HEK293 (cell line): Measurements from ENCODE around the gene TNFAIP3.

Experiments used
- CTCF ChIA-PET: fragments of 350-600 bp; formaldehyde crosslinking; extraction: SDS; loops from one replicate; lab custom pipeline; 2021; ENCODE audit warnings: antibody characterized with exemption; lab: Yijun Ruan, JAX
- POLR2A ChIA-PET: fragments of 300-600 bp; formaldehyde crosslinking; extraction: SDS; loops from one replicate; lab custom pipeline; 2020; ENCODE audit warnings: antibody characterized with exemption, inconsistent platforms; lab: Yijun Ruan, JAX
- H3K27ac ChIP-seq: fragments of 200-500 bp; sonication (Bioruptor generic); 2 replicates; pipeline ENCODE4 v1.5.1; 2014; ENCODE audit warnings: low read depth, low read length, control low read depth, inconsistent platforms; ENCODE audit errors: extremely low read depth
- H3K36me3 ChIP-seq, 2 experiments: fragments of 200-500 bp in 1 of 2; sonication (Bioruptor generic) in 1 of 2; 1 replicate in 1 of 2; 2 replicates in 1 of 2; pipeline ENCODE4 v1.5.1; 2014 to 2017; ENCODE audit warnings: inconsistent platforms in 2 of 2, low read length in 2 of 2; ENCODE audit not compliant: control insufficient read depth in 2 of 2, insufficient read depth in 1 of 2
- H3K4me1 ChIP-seq: fragments of 200-500 bp; sonication (Bioruptor generic); 2 replicates; pipeline ENCODE4 v1.5.1; 2014; ENCODE audit warnings: mild to moderate bottlenecking, low read length, inconsistent platforms; ENCODE audit not compliant: control insufficient read depth, insufficient read depth
- H3K4me3 ChIP-seq: 2 replicates; pipeline ENCODE4 v1.5.1; 2011; ENCODE audit warnings: low read depth, mild to moderate bottlenecking, control low read depth, low read length, moderate library complexity
- H3K9me3 ChIP-seq: fragments of 200-500 bp; sonication (Bioruptor generic); 2 replicates; pipeline ENCODE4 v1.5.1; 2014; ENCODE audit warnings: low read depth, low read length, inconsistent platforms; ENCODE audit not compliant: control insufficient read depth, insufficient read depth
- SP7 ChIP-seq: fragments of 450-650 bp; formaldehyde crosslinking; IDR thresholded peaks from 2 replicates; pipeline ENCODE4 v1.5.1; 2016; ENCODE audit warnings: missing biosample characterization, missing genetic modification characterization
- ZNF184 ChIP-seq: fragments of 450-650 bp; IDR thresholded peaks from 2 replicates; pipeline ENCODE4 v1.5.1; 2018; ENCODE audit warnings: missing biosample characterization, mild to moderate bottlenecking, missing genetic modification characterization
- ZNF335 ChIP-seq: fragments of 450-650 bp; formaldehyde crosslinking; conservative IDR thresholded peaks from 2 replicates; pipeline ENCODE4 v1.5.1; 2016; ENCODE audit warnings: missing biosample characterization, missing genetic modification characterization
- ZNF366 ChIP-seq: fragments of 450-650 bp; formaldehyde crosslinking; conservative IDR thresholded peaks from 2 replicates; pipeline ENCODE4 v1.5.1; 2016; ENCODE audit warnings: missing biosample characterization, missing genetic modification characterization
- ZNF549 ChIP-seq: fragments of 450-650 bp; IDR thresholded peaks from 2 replicates; pipeline ENCODE4 v1.5.1; 2018; ENCODE audit warnings: missing biosample characterization, missing genetic modification characterization, mild to moderate bottlenecking, inconsistent platforms, moderate library complexity
- ZNF658 ChIP-seq: fragments of 450-650 bp; formaldehyde crosslinking; IDR thresholded peaks from 2 replicates; pipeline ENCODE4; 2016; ENCODE audit warnings: missing biosample characterization, missing genetic modification characterization
- ZNF785 ChIP-seq: fragments of 450-650 bp; formaldehyde crosslinking; IDR thresholded peaks from 2 replicates; pipeline ENCODE4 v1.5.1; 2016; ENCODE audit warnings: missing biosample characterization, missing genetic modification characterization
- TF ChIP-seq, protein P1 (sequence below): fragments of 450-650 bp; formaldehyde crosslinking; IDR thresholded peaks from 2 replicates; pipeline ENCODE4 v1.5.1; 2016; ENCODE audit warnings: missing biosample characterization, missing genetic modification characterization, borderline replicate concordance
- TF ChIP-seq, protein P2 (sequence below): fragments of 450-650 bp; formaldehyde crosslinking; IDR thresholded peaks from 2 replicates; pipeline ENCODE4 v1.5.1; 2017; ENCODE audit warnings: missing biosample characterization, missing genetic modification characterization
- TF ChIP-seq, protein P3 (sequence below): fragments of 450-650 bp; formaldehyde crosslinking; IDR thresholded peaks from 2 replicates; pipeline ENCODE4 v1.5.0; 2017; ENCODE audit warnings: missing biosample characterization, missing genetic modification characterization, borderline replicate concordance
- TF ChIP-seq, protein P4 (sequence below): fragments of 450-650 bp; formaldehyde crosslinking; IDR thresholded peaks from 2 replicates; pipeline ENCODE4 v1.5.1; 2016; ENCODE audit warnings: missing biosample characterization, missing genetic modification characterization
- TF ChIP-seq, protein P5 (sequence below): fragments of 450-650 bp; formaldehyde crosslinking; IDR thresholded peaks from 2 replicates; pipeline ENCODE4 v1.5.1; 2016; ENCODE audit warnings: missing biosample characterization, missing genetic modification characterization

TNFAIP3 gene

DNA sequence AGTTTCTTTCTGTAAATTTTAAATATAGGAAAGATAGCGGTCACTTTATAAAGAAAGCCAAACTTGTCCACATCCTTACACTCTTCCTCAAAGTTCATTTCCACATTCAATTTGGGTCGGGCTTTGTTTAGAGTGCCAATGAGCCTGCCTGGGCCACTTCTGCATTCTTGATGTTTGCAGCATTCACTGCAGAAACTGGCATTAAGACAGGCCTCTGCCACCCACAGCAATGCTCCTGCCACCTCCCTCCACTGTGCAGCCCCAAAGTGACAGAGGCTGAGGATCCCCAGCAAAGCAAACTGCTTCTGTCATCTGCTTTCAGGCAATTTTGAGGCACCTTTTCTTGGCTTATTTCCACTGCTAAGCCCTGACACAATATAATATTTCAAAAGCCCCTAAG, 61.2 kb downstream of the TNFAIP3 start:
- no peaks in the 10 kb centered on the region for H3K9me3 ChIP-seq
- POLR2A ChIA-PET, result no interaction called here
- no peaks in the 10 kb centered on the region for H3K4me1 ChIP-seq
- no peaks in the 10 kb centered on the region for H3K36me3 ChIP-seq
- no peak overlapping the region for H3K4me3 ChIP-seq
- no peak overlapping the region for H3K27ac ChIP-seq
- CTCF ChIA-PET, result interaction anchor here (0.6 to 3.5 kb wide), 4 partner anchors 13 to 1054 kb away, joined by 3 to 21 read pairs (median 9); no protein-coding TSS in a partner anchor
- TF ChIP-seq, protein P1, sequence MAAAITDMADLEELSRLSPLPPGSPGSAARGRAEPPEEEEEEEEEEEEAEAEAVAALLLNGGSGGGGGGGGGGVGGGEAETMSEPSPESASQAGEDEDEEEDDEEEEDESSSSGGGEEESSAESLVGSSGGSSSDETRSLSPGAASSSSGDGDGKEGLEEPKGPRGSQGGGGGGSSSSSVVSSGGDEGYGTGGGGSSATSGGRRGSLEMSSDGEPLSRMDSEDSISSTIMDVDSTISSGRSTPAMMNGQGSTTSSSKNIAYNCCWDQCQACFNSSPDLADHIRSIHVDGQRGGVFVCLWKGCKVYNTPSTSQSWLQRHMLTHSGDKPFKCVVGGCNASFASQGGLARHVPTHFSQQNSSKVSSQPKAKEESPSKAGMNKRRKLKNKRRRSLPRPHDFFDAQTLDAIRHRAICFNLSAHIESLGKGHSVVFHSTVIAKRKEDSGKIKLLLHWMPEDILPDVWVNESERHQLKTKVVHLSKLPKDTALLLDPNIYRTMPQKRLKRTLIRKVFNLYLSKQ (tag by site-specific recombination), result no peak
- peak; percentile 64 for TF ChIP-seq ZNF335 (tag by site-specific recombination)

DNA sequence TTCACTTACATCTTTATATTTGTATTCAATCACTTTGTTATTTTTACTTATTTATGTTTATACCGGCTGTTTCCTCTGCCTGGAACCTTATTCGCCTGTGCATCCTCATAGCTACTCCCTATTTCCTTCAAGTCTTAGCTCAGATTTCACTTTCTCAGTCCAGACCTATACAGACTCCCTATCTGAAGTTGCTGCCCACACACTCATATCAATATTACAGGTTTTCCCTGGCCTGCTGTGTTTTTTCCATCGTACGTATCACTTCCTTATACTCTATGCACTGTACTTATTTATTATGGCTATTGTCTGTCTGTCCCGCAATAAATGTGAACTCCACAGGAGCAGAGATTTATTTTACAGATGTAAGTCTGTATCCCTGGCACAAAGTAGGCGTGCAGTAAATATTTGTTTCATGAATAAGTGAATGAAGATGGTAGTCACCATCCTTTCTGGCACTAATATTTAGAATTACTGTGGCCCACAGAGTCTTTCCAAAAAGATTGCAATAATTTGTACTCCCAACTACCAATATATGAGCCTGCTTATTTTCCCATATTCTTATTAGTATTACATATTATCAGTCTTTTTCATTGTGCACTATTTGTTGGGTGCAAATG, 64.9 kb downstream of the TNFAIP3 start:
- no peak for TF ChIP-seq ZNF366
- TF ChIP-seq SP7 (tag by site-specific recombination), result no peak
- TF ChIP-seq, protein P2, sequence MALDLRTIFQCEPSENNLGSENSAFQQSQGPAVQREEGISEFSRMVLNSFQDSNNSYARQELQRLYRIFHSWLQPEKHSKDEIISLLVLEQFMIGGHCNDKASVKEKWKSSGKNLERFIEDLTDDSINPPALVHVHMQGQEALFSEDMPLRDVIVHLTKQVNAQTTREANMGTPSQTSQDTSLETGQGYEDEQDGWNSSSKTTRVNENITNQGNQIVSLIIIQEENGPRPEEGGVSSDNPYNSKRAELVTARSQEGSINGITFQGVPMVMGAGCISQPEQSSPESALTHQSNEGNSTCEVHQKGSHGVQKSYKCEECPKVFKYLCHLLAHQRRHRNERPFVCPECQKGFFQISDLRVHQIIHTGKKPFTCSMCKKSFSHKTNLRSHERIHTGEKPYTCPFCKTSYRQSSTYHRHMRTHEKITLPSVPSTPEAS (tag by site-specific recombination), result no peak
- TF ChIP-seq, protein P3, sequence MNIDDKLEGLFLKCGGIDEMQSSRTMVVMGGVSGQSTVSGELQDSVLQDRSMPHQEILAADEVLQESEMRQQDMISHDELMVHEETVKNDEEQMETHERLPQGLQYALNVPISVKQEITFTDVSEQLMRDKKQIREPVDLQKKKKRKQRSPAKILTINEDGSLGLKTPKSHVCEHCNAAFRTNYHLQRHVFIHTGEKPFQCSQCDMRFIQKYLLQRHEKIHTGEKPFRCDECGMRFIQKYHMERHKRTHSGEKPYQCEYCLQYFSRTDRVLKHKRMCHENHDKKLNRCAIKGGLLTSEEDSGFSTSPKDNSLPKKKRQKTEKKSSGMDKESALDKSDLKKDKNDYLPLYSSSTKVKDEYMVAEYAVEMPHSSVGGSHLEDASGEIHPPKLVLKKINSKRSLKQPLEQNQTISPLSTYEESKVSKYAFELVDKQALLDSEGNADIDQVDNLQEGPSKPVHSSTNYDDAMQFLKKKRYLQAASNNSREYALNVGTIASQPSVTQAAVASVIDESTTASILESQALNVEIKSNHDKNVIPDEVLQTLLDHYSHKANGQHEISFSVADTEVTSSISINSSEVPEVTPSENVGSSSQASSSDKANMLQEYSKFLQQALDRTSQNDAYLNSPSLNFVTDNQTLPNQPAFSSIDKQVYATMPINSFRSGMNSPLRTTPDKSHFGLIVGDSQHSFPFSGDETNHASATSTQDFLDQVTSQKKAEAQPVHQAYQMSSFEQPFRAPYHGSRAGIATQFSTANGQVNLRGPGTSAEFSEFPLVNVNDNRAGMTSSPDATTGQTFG (tag by site-specific recombination), result no peak
- TF ChIP-seq, protein P4, sequence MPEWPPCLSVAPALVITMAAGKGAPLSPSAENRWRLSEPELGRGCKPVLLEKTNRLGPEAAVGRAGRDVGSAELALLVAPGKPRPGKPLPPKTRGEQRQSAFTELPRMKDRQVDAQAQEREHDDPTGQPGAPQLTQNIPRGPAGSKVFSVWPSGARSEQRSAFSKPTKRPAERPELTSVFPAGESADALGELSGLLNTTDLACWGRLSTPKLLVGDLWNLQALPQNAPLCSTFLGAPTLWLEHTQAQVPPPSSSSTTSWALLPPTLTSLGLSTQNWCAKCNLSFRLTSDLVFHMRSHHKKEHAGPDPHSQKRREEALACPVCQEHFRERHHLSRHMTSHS, result no peak
- no peak for TF ChIP-seq ZNF658
- TF ChIP-seq, protein P5, sequence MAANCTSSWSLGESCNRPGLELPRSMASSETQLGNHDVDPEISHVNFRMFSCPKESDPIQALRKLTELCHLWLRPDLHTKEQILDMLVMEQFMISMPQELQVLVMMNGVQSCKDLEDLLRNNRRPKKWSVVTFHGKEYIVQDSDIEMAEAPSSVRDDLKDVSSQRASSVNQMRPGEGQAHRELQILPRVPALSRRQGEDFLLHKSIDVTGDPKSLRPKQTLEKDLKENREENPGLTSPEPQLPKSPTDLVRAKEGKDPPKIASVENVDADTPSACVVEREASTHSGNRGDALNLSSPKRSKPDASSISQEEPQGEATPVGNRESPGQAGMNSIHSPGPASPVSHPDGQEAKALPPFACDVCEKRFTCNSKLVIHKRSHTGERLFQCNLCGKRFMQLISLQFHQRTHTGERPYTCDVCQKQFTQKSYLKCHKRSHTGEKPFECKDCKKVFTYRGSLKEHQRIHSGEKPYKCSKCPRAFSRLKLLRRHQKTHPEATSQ, result no peak
- TF ChIP-seq ZNF184 (tag by site-specific recombination), result no peak
- TF ChIP-seq ZNF785 (tag by site-specific recombination), result no peak
- TF ChIP-seq ZNF549 (tag by site-specific recombination), result no peak
- Histone ChIP-seq H3K4me3 (no peak overlapping the region), H3K9me3 (no peaks in the 10 kb centered on the region), H3K36me3 (no peaks in the 10 kb centered on the region), H3K4me1 (no peaks in the 10 kb centered on the region), H3K27ac (no peak overlapping the region)
- ChIA-PET CTCF (interaction anchor here (0.6 to 5.2 kb wide), 4 partner anchors 13 to 76 kb away, joined by 3 to 33 read pairs (median 5); no protein-coding TSS in a partner anchor), POLR2A (no interaction called here)
